Astrocyte of the hippocampus (primary cell): ENCODE data around the gene ARMC2.
"Not testable (repeated sequence)": the region's sequence is repeated elsewhere in the genome, so short reads cannot be mapped to it uniquely, and the experiment has no call there.

Experiments
- DNase-seq: peaks from one replicate; pipeline ENCODE4 v3.0.0; 2011; ENCODE audit warnings: low read depth, low spot score

ARMC2 gene

GRCh38 chr6:108952776-108953486 is 104.7 kb downstream of the ARMC2 start:
- no peak for DNase-seq

GRCh38 chr6:108953681-108954080 is 105.5 kb downstream of the ARMC2 start:
- DNase-seq: no peak

- no peak for DNase-seq
These were observed 107.2 kb downstream of the ARMC2 start for GRCh38 chr6:108955329-108955949.

- DNase-seq: no peak
These were observed 109.0 kb downstream of the ARMC2 start for GRCh38 chr6:108957221-108957620.

- no peak for DNase-seq
These were observed 110.9 kb downstream of the ARMC2 start for GRCh38 chr6:108958900-108959770.

- no peak for DNase-seq
These were observed 111.9 kb downstream of the ARMC2 start for GRCh38 chr6:108959972-108960582.

- no peak for DNase-seq
These were observed 112.4 kb downstream of the ARMC2 start for GRCh38 chr6:108960601-108961000.

- DNase-seq: no peak
These were observed 112.9 kb downstream of the ARMC2 start for GRCh38 chr6:108961077-108961476.

GRCh38 chr6:108961985-108962384 is 113.8 kb downstream of the ARMC2 start:
- DNase-seq: peak; percentile 44

GRCh38 chr6:108966251-108966650 is 118.0 kb downstream of the ARMC2 start:
- no peak for DNase-seq

- peak; percentile 72 for DNase-seq
These were observed 118.9 kb downstream of the ARMC2 start for GRCh38 chr6:108966855-108967755.

- DNase-seq: no peak
These were observed 120.4 kb downstream of the ARMC2 start for GRCh38 chr6:108968325-108969316.

GRCh38 chr6:108969776-108970175 is 121.6 kb downstream of the ARMC2 start:
- peak; percentile 8 for DNase-seq

- DNase-seq: no peak
These were observed 126.0 kb downstream of the ARMC2 start for GRCh38 chr6:108974201-108974600.

GRCh38 chr6:108978638-108979037 is 130.4 kb downstream of the ARMC2 start:
- DNase-seq: not testable (repeated sequence)

GRCh38 chr6:108982154-108983113 is 134.2 kb downstream of the ARMC2 start:
- no peak for DNase-seq

GRCh38 chr6:108983151-108983550 is 134.9 kb downstream of the ARMC2 start:
- DNase-seq: no peak

- no peak for DNase-seq
These were observed 137.1 kb downstream of the ARMC2 start for GRCh38 chr6:108985301-108985700.

GRCh38 chr6:108987156-108987555 is 138.9 kb downstream of the ARMC2 start:
- DNase-seq: no peak
